GM12878 (cell line): Measurements from ENCODE around the gene ABCD3. TPM values are rescaled to one million over a fixed set of nuclear protein-coding genes. Genes with fewer than 3 reads are reported as not detected.

Experiments
- ATAC-seq: fragments of 200-7000 bp; cut with Tn5 transposase; 3 replicates; pipeline ENCODE4 v1.9.1; 2020; ENCODE audit warnings: mild to moderate bottlenecking, moderate library complexity
- BruUV-seq: library from RNA; stranded (reverse); fragments of 400-500 nt; replicated peaks from 2 replicates; lab custom pipeline; 2021; lab: Mats Ljungman, UMichigan
- CTCF ChIA-PET: fragments of 300-600 bp; sonication (Branson Sonifier 250); formaldehyde crosslinking; extraction: SDS; loops from one replicate; lab custom pipeline; 2021; ENCODE audit warnings: inconsistent platforms; lab: Yijun Ruan, JAX
- POLR2A ChIA-PET: fragments of 350-600 bp; formaldehyde crosslinking; extraction: SDS; loops from one replicate; lab custom pipeline; 2021; ENCODE audit warnings: inconsistent platforms; lab: Charles Lee
- RAD21 ChIA-PET: fragments of 300-600 bp; sonication (Branson Sonifier 250); formaldehyde crosslinking; loops from one replicate; lab custom pipeline; 2023; ENCODE audit warnings: antibody characterized with exemption; ENCODE audit not compliant: unreplicated experiment; lab: Charles Lee
- SMC1A ChIA-PET: fragments of 300-600 bp; sonication (Branson Sonifier 250); formaldehyde crosslinking; loops from one replicate; lab custom pipeline; 2023; ENCODE audit not compliant: unreplicated experiment, uncharacterized antibody; lab: Charles Lee
- DNase-seq: peaks from one replicate; pipeline ENCODE4 v3.0.0-alpha.2; 2011; ENCODE audit warnings: low read depth, low spot score
- FAIRE-seq: peaks from 3 replicates; lab custom pipeline; 2011; peaks lifted over from hg19 to GRCh38; lab: Jason Lieb, UNC
- H2AFZ ChIP-seq: 2 replicates; pipeline ENCODE4 v1.6.0; 2011; ENCODE audit warnings: low read depth, low read length, control low read depth; ENCODE audit not compliant: control insufficient read depth
- H3K27ac ChIP-seq: 2 replicates; pipeline ENCODE4 v1.5.1; 2011; ENCODE audit warnings: control low read depth; ENCODE audit not compliant: control insufficient read depth, insufficient read depth
- H3K27me3 ChIP-seq, 2 experiments: replicated peaks in 1 of 2; 2 replicates each; pipeline versions ENCODE4 v1.6.0 to v1.6.1; 2011; ENCODE audit warnings: low read length in 1 of 2; ENCODE audit not compliant: control insufficient read depth in 2 of 2, insufficient read depth in 2 of 2
- H3K36me3 ChIP-seq, 2 experiments: 2 replicates each; pipeline ENCODE4 v1.5.1; 2011; ENCODE audit warnings: low read length in 1 of 2; ENCODE audit not compliant: control insufficient read depth in 2 of 2, insufficient read depth in 2 of 2
- H3K4me1 ChIP-seq: 2 replicates; pipeline ENCODE4 v1.6.1; 2011; ENCODE audit warnings: mild to moderate bottlenecking, low read length, moderate library complexity, mixed read lengths; ENCODE audit not compliant: control insufficient read depth, insufficient read depth
- H3K4me2 ChIP-seq: 2 replicates; pipeline ENCODE4 v1.6.0; 2011; ENCODE audit warnings: control low read depth; ENCODE audit not compliant: control insufficient read depth, insufficient read depth
- H3K4me3 ChIP-seq: fragments of 200-600 bp; sonication (generic); 2 replicates; pipeline ENCODE4 v1.5.1; 2016
- H3K79me2 ChIP-seq: 2 replicates; pipeline ENCODE4 v1.6.0; 2011; ENCODE audit warnings: low read length; ENCODE audit not compliant: control insufficient read depth, insufficient read depth
- H3K9ac ChIP-seq: 2 replicates; pipeline ENCODE4 v1.8.0; 2011; ENCODE audit warnings: low read length, control low read depth, mixed read lengths; ENCODE audit not compliant: control insufficient read depth, insufficient read depth
- H3K9me3 ChIP-seq: replicated peaks from 3 replicates; pipeline ENCODE4 v1.5.1; 2011; ENCODE audit warnings: mild to moderate bottlenecking, low read length; ENCODE audit not compliant: control insufficient read depth, insufficient read depth
- H4K20me1 ChIP-seq: 2 replicates; pipeline ENCODE4 v1.6.0; 2011; ENCODE audit not compliant: control insufficient read depth, insufficient read depth
- ASH2L ChIP-seq: fragments of 300-600, 200-600 bp; sonication (generic); IDR thresholded peaks from 2 replicates; pipeline ENCODE4 v1.6.1; 2017; ENCODE audit warnings: low read depth, mild to moderate bottlenecking, borderline replicate concordance
- BACH1 ChIP-seq: fragments of 450-650 bp; IDR thresholded peaks from 2 replicates; pipeline ENCODE4 v1.6.1; 2017; ENCODE audit warnings: mild to moderate bottlenecking, borderline replicate concordance
- BRCA1 ChIP-seq: IDR thresholded peaks from 2 replicates; pipeline ENCODE4 v1.6.1; 2011; ENCODE audit warnings: low read depth, low read length, improper control_type of control experiment
- CREM ChIP-seq: IDR thresholded peaks from 2 replicates; pipeline ENCODE4 v1.6.1; 2014; ENCODE audit warnings: antibody characterized with exemption, low read depth
- MTA3 ChIP-seq: IDR thresholded peaks from 2 replicates; pipeline ENCODE4 v1.6.1; 2012; ENCODE audit warnings: low read length, inconsistent platforms, borderline replicate concordance
- NFXL1 ChIP-seq: fragments of 450-650 bp; IDR thresholded peaks from 2 replicates; pipeline ENCODE4 v1.6.1; 2017; ENCODE audit warnings: antibody characterized with exemption, mild to moderate bottlenecking, borderline replicate concordance
- POLR2AphosphoS2 ChIP-seq: IDR thresholded peaks from 2 replicates; pipeline ENCODE4 v1.6.1; 2011; ENCODE audit warnings: low read depth, mild to moderate bottlenecking, low read length, improper control_type of control experiment, moderate library complexity
- RB1 ChIP-seq: fragments of 450-650 bp; formaldehyde crosslinking; IDR thresholded peaks from 2 replicates; pipeline ENCODE4 v1.6.1; 2017; ENCODE audit warnings: mild to moderate bottlenecking, borderline replicate concordance
- SREBF2 ChIP-seq: IDR thresholded peaks from 2 replicates; pipeline ENCODE4 v1.6.1; 2012; ENCODE audit warnings: mild to moderate bottlenecking, low read length
- SRF ChIP-seq, 2 experiments: IDR thresholded peaks; 2 replicates each; pipeline ENCODE4 v1.6.1; 2011; ENCODE audit warnings: low read depth in 2 of 2, low read length in 2 of 2, mild to moderate bottlenecking in 1 of 2, moderate library complexity in 1 of 2
- TBL1XR1 ChIP-seq: IDR thresholded peaks from 2 replicates; pipeline ENCODE4 v1.6.1; 2012; ENCODE audit warnings: low read depth, low read length, improper control_type of control experiment
- WGBS: methylation state at CpG from one replicate; pipeline ENCODE4 v1.1.6; 2016; ENCODE audit warnings: low lambda C conversion rate; ENCODE audit not compliant: insufficient replicate concordance, insufficient coverage; ENCODE audit errors: missing lambda C conversion rate; 5-methylcytosine and 5-hydroxymethylcytosine counted together
- in situ Hi-C: fragments of 300-500 bp; cut with MboI; formaldehyde crosslinking; loops from 9 replicates; pipeline ENCODE4 v1.14.3; 2018; ENCODE audit warnings: mixed read lengths
- intact Hi-C: fragments of 100-400 bp; cut with micrococcal nuclease; formaldehyde crosslinking; loops from one replicate; pipeline ENCODE4 v1.14.2; 2022; ENCODE audit not compliant: unreplicated experiment
- polyA plus RNA-seq, 11 experiments: library from polyadenylated mRNA; depleted of rRNA in 4 of 11; unstranded in 6 of 11; stranded (reverse) in 5 of 11; fragments of >200 nt; fragmentation: Nextera tagmentation in 4 of 11; fragmentation: Illumina TruSeq in 1 of 11; extraction: Ambion mirVana in 4 of 11; extraction: Trizol in 1 of 11; gene quantifications; 1 replicate in 1 of 11; 2 replicates in 10 of 11; pipeline versions ENCODE4 v1.2.1 to v1.2.3, GENCODE V29; 2011 to 2016; ENCODE audit warnings: inconsistent platforms in 2 of 11, missing spikeins in 2 of 11, low read depth in 1 of 11
- total RNA-seq, 4 experiments: library from RNA; depleted of rRNA in 3 of 4; stranded (reverse); fragments of >200 nt in 3 of 4; fragmentation: Illumina TruSeq in 1 of 4; extraction: Trizol in 1 of 4; gene quantifications; 2 replicates each; pipeline versions ENCODE4 v1.2.1 to v1.2.3, GENCODE V29; 2013 to 2021
- TF ChIP-seq, protein P1 (sequence below): IDR thresholded peaks from 2 replicates; pipeline ENCODE4 v1.6.1; 2012; ENCODE audit warnings: improper control_type of control experiment, low read depth, low read length; ENCODE audit not compliant: insufficient replicate concordance
- TF ChIP-seq, protein P2 (sequence below): fragments of 450-650 bp; IDR thresholded peaks from 2 replicates; pipeline ENCODE4 v1.6.1; 2016; ENCODE audit warnings: mild to moderate bottlenecking

The ABCD3 gene
- total and polyA plus RNA-seq, 10 of the 15 experiments (the other 5 are each of a cell fraction or from before 2014, with no cell fraction given): 15.1 to 40.2 (median 24.1) TPM

DNA sequence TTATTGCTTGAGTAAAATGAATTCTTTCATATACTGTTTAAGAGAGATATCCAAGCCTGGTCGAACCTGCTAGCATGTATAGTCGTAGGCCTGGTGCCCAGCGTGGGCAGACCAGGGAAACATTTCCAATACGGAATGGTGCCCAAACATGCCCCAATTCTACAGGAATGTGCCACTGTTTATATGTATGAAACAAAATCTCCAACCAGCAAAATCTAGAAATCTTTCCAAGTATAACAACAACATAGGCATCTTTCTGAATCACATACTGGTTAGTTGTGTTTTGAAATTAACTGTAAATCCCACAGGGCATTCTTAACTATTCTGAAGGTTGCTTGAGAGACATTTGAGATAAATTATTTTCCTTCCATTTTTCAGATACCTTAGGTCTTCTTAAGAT is 17.0 kb upstream of the ABCD3 start (continued):
- TF ChIP-seq, protein P1, sequence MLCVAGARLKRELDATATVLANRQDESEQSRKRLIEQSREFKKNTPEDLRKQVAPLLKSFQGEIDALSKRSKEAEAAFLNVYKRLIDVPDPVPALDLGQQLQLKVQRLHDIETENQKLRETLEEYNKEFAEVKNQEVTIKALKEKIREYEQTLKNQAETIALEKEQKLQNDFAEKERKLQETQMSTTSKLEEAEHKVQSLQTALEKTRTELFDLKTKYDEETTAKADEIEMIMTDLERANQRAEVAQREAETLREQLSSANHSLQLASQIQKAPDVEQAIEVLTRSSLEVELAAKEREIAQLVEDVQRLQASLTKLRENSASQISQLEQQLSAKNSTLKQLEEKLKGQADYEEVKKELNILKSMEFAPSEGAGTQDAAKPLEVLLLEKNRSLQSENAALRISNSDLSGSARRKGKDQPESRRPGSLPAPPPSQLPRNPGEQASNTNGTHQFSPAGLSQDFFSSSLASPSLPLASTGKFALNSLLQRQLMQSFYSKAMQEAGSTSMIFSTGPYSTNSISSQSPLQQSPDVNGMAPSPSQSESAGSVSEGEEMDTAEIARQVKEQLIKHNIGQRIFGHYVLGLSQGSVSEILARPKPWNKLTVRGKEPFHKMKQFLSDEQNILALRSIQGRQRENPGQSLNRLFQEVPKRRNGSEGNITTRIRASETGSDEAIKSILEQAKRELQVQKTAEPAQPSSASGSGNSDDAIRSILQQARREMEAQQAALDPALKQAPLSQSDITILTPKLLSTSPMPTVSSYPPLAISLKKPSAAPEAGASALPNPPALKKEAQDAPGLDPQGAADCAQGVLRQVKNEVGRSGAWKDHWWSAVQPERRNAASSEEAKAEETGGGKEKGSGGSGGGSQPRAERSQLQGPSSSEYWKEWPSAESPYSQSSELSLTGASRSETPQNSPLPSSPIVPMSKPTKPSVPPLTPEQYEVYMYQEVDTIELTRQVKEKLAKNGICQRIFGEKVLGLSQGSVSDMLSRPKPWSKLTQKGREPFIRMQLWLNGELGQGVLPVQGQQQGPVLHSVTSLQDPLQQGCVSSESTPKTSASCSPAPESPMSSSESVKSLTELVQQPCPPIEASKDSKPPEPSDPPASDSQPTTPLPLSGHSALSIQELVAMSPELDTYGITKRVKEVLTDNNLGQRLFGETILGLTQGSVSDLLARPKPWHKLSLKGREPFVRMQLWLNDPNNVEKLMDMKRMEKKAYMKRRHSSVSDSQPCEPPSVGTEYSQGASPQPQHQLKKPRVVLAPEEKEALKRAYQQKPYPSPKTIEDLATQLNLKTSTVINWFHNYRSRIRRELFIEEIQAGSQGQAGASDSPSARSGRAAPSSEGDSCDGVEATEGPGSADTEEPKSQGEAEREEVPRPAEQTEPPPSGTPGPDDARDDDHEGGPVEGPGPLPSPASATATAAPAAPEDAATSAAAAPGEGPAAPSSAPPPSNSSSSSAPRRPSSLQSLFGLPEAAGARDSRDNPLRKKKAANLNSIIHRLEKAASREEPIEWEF: no peak
- TF ChIP-seq, protein P2, sequence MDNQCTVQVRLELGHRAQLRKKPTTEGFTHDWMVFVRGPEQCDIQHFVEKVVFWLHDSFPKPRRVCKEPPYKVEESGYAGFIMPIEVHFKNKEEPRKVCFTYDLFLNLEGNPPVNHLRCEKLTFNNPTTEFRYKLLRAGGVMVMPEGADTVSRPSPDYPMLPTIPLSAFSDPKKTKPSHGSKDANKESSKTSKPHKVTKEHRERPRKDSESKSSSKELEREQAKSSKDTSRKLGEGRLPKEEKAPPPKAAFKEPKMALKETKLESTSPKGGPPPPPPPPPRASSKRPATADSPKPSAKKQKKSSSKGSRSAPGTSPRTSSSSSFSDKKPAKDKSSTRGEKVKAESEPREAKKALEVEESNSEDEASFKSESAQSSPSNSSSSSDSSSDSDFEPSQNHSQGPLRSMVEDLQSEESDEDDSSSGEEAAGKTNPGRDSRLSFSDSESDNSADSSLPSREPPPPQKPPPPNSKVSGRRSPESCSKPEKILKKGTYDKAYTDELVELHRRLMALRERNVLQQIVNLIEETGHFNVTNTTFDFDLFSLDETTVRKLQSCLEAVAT: no peak
- TF ChIP-seq SRF (IDR thresholded peaks at IDR 0.05; ENCODE audit: low read depth in 2 of 2, low read length in 2 of 2) (no peak), BRCA1 (no peak), BACH1 (no peak), POLR2AphosphoS2 (no peak)
- TF ChIP-seq, all 136 proteins: peak for 0

DNA sequence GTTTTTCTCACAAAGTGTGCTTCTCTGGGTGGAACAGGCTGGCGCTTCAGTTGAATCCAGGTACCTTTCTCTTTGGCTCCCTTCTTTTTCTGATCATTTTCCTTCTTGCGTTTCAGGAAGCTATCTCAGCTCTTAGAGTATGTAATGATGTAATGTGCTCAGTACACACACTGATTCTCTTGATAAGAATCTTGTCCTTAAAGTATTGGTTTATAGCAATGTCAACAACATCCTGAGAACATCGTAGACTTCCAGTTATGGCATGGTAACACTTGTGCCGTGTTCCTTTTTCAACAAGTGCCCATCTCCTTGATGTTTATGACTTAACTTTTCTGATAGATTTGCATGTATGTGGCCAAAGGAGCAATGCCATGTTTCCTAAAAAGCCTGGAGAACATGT is 11.7 kb upstream of the ABCD3 start:
- H2AFZ ChIP-seq: no peak overlapping the region
- WGBS: 62% methylated on average over 4 of the region's 4 CpGs
- no peak for FAIRE-seq

More for the DNA sequence above, 11.7 kb upstream of the ABCD3 start:
- no peak for TF ChIP-seq SREBF2
- TF ChIP-seq NFXL1: no peak
- no peak for TF ChIP-seq RB1
- no peak for TF ChIP-seq CREM
- no peak for TF ChIP-seq MTA3
- no peak for TF ChIP-seq TBL1XR1
- no peak for TF ChIP-seq ASH2L
- no peaks in the 10 kb centered on the region for H3K4me1 ChIP-seq
- in situ Hi-C loops (no loop called here), intact Hi-C loops (no loop called here)
- no peak overlapping the region for H3K4me2 ChIP-seq
- H3K9me3 ChIP-seq: no peaks in the 10 kb centered on the region
- peaks cover 0 to 3% of the 10 kb centered on the region in 2 experiments; a peak in 1 of 4 replicates for H3K27me3 ChIP-seq
- no peak overlapping the region for H3K27ac ChIP-seq
- ChIA-PET SMC1A (interaction anchor here (0.6 kb wide), 1 partner anchor 121 kb away, joined by 3 read pairs; no protein-coding TSS in a partner anchor), RAD21 (no interaction called here), POLR2A (interaction anchor here (0.6 kb wide), 1 partner anchor 194 kb away, joined by 3 read pairs; no protein-coding TSS in a partner anchor), CTCF (no interaction called here)
- DNase-seq (no peak), ATAC-seq (no peak)
- H3K36me3 ChIP-seq: no peaks in the 10 kb centered on the region
- no peaks in the 10 kb centered on the region for H3K79me2 ChIP-seq
- no peaks in the 10 kb centered on the region for H4K20me1 ChIP-seq
- BruUV-seq: no TSS peak
- H3K4me3 ChIP-seq: no peak overlapping the region
- H3K9ac ChIP-seq: no peak overlapping the region
